Measurements from ENCODE around the gene C2orf68. TPM values are rescaled to one million over a fixed set of nuclear protein-coding genes. Genes with fewer than 3 reads are reported as not detected.

C2orf68 gene
- total RNA-seq, 2 experiments from 2014 or later: 86.2 to 86.7 TPM

DNA sequence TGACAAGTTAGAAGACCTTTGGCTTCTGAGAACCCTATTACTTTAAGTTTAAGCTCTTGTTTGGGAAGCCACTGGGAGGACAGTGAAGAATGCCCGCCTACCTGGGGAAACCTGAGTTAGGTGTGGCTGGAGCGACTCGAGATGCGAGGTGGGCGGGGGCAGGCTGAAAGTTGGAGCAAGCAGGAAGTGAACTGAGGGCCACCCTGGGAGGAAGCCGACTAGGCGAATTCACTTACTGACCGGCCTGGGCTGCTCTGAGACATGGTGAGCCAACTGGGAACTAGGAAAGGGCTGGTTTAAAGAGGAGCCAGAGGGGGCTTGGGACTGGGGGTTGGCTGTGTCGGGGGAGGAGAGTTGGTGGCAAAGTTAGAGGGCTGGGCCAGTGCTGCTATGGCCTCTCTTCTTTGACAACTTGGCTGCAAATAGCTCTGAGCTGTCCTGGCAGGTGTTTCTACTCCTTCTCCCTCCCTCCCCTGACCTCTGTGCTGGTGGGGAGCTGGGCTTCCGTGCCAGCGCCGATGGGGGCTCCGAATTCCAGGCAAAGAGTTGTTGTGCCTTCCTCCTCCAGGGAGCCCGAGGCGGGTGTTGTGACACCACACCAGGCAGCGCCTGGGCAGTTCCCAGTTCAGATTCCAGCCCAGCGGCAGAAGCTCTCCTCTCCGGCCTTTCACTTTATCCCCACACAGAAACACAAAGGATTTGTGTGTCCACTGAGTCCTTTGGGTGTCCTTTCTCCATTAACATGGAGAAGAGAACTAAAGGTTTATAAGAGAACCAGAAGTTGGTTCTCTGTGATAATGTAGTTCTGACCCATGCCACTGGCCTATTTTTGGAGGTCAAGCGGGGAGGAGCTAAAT lies 34.3 kb downstream of the C2orf68 start, which contains the start of gene VAMP8:
TSS of gene VAMP8 (plus strand) at position 201 of the 857 bp plus-strand sequence. CDS start at position 262, 61 bp downstream.
- CTCF ChIA-PET (ENCODE audit: unreplicated experiment): no interaction called here
- BruUV-seq (replicated peaks): TSS peak; percentile 70

DNA sequence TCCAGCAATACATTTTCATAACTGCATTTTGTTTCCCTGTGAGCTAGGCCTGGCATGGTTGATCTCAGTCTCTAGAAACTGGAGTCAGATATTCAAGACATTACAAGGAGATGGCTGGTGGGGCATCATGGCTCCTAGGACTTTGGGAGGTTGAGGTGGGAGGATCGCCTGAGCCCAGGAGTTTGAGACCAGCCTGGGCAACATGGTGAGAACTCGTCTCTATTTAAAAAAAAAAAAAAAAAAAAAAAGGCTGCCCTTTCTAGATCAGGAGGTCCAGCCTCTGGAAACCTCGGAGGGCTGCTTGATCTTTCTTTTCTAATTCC lies 34.8 kb downstream of the C2orf68 start:
- H3K4me2 ChIP-seq (ENCODE audit: low read length): peak overlapping the region; percentile 95
- H3K9me2 ChIP-seq (ENCODE audit: insufficient read depth, low read length): no peaks in the 10 kb centered on the region
- H3K79me2 ChIP-seq (ENCODE audit: insufficient read depth, low read depth, low read length): peaks cover 29% of the 10 kb centered on the region; the same call in 1 of the 2 replicates
- peak overlapping the region; percentile 83 for H3K4me3 ChIP-seq (ENCODE audit: low read depth, low read length, poor library complexity, severe bottlenecking)
- peaks cover 27% of the 10 kb centered on the region for H3K4me1 ChIP-seq (ENCODE audit: insufficient read depth, low read length, poor library complexity, severe bottlenecking)
- TF ChIP-seq, protein P1, sequence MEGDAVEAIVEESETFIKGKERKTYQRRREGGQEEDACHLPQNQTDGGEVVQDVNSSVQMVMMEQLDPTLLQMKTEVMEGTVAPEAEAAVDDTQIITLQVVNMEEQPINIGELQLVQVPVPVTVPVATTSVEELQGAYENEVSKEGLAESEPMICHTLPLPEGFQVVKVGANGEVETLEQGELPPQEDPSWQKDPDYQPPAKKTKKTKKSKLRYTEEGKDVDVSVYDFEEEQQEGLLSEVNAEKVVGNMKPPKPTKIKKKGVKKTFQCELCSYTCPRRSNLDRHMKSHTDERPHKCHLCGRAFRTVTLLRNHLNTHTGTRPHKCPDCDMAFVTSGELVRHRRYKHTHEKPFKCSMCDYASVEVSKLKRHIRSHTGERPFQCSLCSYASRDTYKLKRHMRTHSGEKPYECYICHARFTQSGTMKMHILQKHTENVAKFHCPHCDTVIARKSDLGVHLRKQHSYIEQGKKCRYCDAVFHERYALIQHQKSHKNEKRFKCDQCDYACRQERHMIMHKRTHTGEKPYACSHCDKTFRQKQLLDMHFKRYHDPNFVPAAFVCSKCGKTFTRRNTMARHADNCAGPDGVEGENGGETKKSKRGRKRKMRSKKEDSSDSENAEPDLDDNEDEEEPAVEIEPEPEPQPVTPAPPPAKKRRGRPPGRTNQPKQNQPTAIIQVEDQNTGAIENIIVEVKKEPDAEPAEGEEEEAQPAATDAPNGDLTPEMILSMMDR (conservative IDR thresholded peaks at IDR 0.05; ENCODE audit: low read length): no peak
- TF ChIP-seq EZH2phosphoT487 (IDR thresholded peaks at IDR 0.05; ENCODE audit: borderline replicate concordance, low read depth, low read length): no peak
- ChIA-PET POLR2A (interaction anchor here (0.7 to 4.9 kb wide), 12 partner anchors 8 to 220 kb away, joined by 3 to 34 read pairs (median 6); partner anchors contain the start of genes MAT2A and RNF181), CTCF (ENCODE audit: unreplicated experiment) (no interaction called here)
- no peaks in the 10 kb centered on the region for H3K9me3 ChIP-seq (ENCODE audit: low read length)
- BruUV-seq (replicated peaks): no TSS peak
- H2AFZ ChIP-seq (ENCODE audit: low read length): peak overlapping the region; percentile 72; the same call in 1 of the 2 replicates
- peaks cover 25% of the 10 kb centered on the region for H3K36me3 ChIP-seq (ENCODE audit: insufficient read depth, low read length)
- peak overlapping the region; percentile 79 for H3K27ac ChIP-seq (ENCODE audit: low read depth, low read length, poor library complexity, severe bottlenecking)
- DNase-seq (ENCODE audit: low spot score): no peak
- H4K20me1 ChIP-seq (ENCODE audit: insufficient read depth, low read length): no peaks in the 10 kb centered on the region
- intact Hi-C loops (cut with micrococcal nuclease; ENCODE audit: unreplicated experiment): no loop called here

More for the DNA sequence above, 34.3 kb downstream of the C2orf68 start, which contains the start of gene VAMP8:
- Histone ChIP-seq H3K27ac (ENCODE audit: low read depth, low read length, poor library complexity, severe bottlenecking) (peak within 1 kb of the TSS; percentile 79), H2AFZ (ENCODE audit: low read length) (peak within 1 kb of the TSS; percentile 72; the same call in 1 of the 2 replicates), H3K4me3 (ENCODE audit: low read depth, low read length, poor library complexity, severe bottlenecking) (peak within 1 kb of the TSS; percentile 83), H3K9me3 (ENCODE audit: low read length) (no peaks in the 10 kb centered on the region), H3K4me1 (ENCODE audit: insufficient read depth, low read length, poor library complexity, severe bottlenecking) (peaks cover 27% of the 10 kb centered on the region), H3K79me2 (ENCODE audit: insufficient read depth, low read depth, low read length) (peaks cover 29% of the 10 kb centered on the region; the same call in 1 of the 2 replicates), H3K9me2 (ENCODE audit: insufficient read depth, low read length) (no peaks in the 10 kb centered on the region), H3K36me3 (ENCODE audit: insufficient read depth, low read length) (peaks cover 31% of the 10 kb centered on the region), H3K4me2 (ENCODE audit: low read length) (peak within 1 kb of the TSS; percentile 95), H4K20me1 (ENCODE audit: insufficient read depth, low read length) (no peaks in the 10 kb centered on the region)
- POLR2A ChIA-PET: interaction anchor here (0.7 to 4.9 kb wide), 16 partner anchors 8 to 221 kb away, joined by 3 to 34 read pairs (median 4); partner anchors contain the start of genes GGCX, MAT2A and RNF181
- no peak for TF ChIP-seq EZH2phosphoT487 (IDR thresholded peaks at IDR 0.05; ENCODE audit: borderline replicate concordance, low read depth, low read length)
- TF ChIP-seq, protein P1 (conservative IDR thresholded peaks at IDR 0.05; ENCODE audit: low read length): no peak
- DNase-seq (ENCODE audit: low spot score): peak; percentile 70
- intact Hi-C loops (cut with micrococcal nuclease; ENCODE audit: unreplicated experiment): loop anchor here (1.0 to 2.0 kb wide), 3 partner anchors 16 to 25 kb away; partner anchors contain the start of genes GGCX, RNF181 and TMEM150A
